ENCODE results near the gene OXGR1.
"Not testable (repeated sequence)": the region's sequence is repeated elsewhere in the genome, so short reads cannot be mapped to it uniquely, and the experiment has no call there.

Gene OXGR1

GRCh38 chr13:96992633-96993032, 1.6 kb downstream of the OXGR1 start:
- peaks cover 6% of the 10 kb centered on the region for H3K4me1 ChIP-seq (ENCODE audit: control insufficient read depth, insufficient read depth, low read length)
- H3K9me3 ChIP-seq (ENCODE audit: control insufficient read depth, insufficient read depth, low read length): no peaks in the 10 kb centered on the region
- peaks cover 58% of the 10 kb centered on the region for H3K27me3 ChIP-seq (ENCODE audit: control insufficient read depth, insufficient read depth, low read length)
- H3K4me3 ChIP-seq (ENCODE audit: low read depth, low read length): no peak overlapping the region
- no peak overlapping the region for H3K9ac ChIP-seq (ENCODE audit: low read depth, low read length)
- no peak overlapping the region for H3K27ac ChIP-seq (ENCODE audit: low read depth, low read length)
- no peaks in the 10 kb centered on the region for H3K36me3 ChIP-seq (ENCODE audit: control insufficient read depth, insufficient read depth, low read length)

DNA sequence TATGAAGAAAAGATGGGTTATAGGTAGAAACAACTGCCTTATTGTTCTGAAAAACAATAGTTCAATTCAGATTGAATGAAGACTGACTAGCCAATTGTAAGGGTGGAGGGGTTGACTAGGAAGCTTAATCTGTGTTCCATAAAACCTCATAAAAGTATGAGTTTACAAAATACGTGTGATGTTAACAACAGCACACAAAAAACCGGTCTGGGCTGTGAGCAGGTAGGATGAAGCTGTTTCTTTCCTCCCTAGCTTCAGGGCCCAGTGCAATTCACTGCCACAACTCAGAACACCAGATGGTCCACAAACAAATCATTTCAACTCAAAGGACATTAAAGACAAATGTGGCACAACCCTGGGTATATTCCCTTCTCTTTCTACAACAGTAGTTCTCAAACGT, 3.2 kb downstream of the OXGR1 start:
- Histone ChIP-seq H3K27me3 (ENCODE audit: control insufficient read depth, insufficient read depth, low read length) (peaks cover 42% of the 10 kb centered on the region), H3K4me1 (ENCODE audit: control insufficient read depth, insufficient read depth, low read length) (peaks cover 6% of the 10 kb centered on the region), H3K27ac (ENCODE audit: low read depth, low read length) (no peak overlapping the region), H3K9me3 (ENCODE audit: control insufficient read depth, insufficient read depth, low read length) (no peaks in the 10 kb centered on the region), H3K9ac (ENCODE audit: low read depth, low read length) (no peak overlapping the region), H3K4me3 (ENCODE audit: low read depth, low read length) (no peak overlapping the region), H3K36me3 (ENCODE audit: control insufficient read depth, insufficient read depth, low read length) (no peaks in the 10 kb centered on the region)

GRCh38 chr13:96988441-96988840, 5.8 kb downstream of the OXGR1 start:
- H3K27ac ChIP-seq (ENCODE audit: low read depth, low read length): no peak overlapping the region
- no peaks in the 10 kb centered on the region for H3K9me3 ChIP-seq (ENCODE audit: control insufficient read depth, insufficient read depth, low read length)
- H3K36me3 ChIP-seq (ENCODE audit: control insufficient read depth, insufficient read depth, low read length): no peaks in the 10 kb centered on the region

GRCh38 chr13:96984051-96984508, 10.2 kb downstream of the OXGR1 start:
- H3K4me1 ChIP-seq (ENCODE audit: control insufficient read depth, insufficient read depth, low read length): peaks cover 12% of the 10 kb centered on the region; the same call in 1 of the 2 replicates
- H3K4me3 ChIP-seq (ENCODE audit: low read depth, low read length): peak overlapping the region; percentile 45
- H3K27ac ChIP-seq (ENCODE audit: low read depth, low read length): no peak overlapping the region
- no peaks in the 10 kb centered on the region for H3K36me3 ChIP-seq (ENCODE audit: control insufficient read depth, insufficient read depth, low read length)
- H3K9me3 ChIP-seq (ENCODE audit: control insufficient read depth, insufficient read depth, low read length): no peaks in the 10 kb centered on the region
- no peaks in the 10 kb centered on the region for H3K27me3 ChIP-seq (ENCODE audit: control insufficient read depth, insufficient read depth, low read length)
- H3K9ac ChIP-seq (ENCODE audit: low read depth, low read length): no peak overlapping the region

More at GRCh38 chr13:96988441-96988840, 5.8 kb downstream of the OXGR1 start:
- H3K27me3 ChIP-seq (ENCODE audit: control insufficient read depth, insufficient read depth, low read length): peaks cover 16% of the 10 kb centered on the region
- peaks cover 10% of the 10 kb centered on the region; the same call in 1 of the 2 replicates for H3K4me1 ChIP-seq (ENCODE audit: control insufficient read depth, insufficient read depth, low read length)
- no peak overlapping the region for H3K9ac ChIP-seq (ENCODE audit: low read depth, low read length)
- H3K4me3 ChIP-seq (ENCODE audit: low read depth, low read length): no peak overlapping the region

DNA sequence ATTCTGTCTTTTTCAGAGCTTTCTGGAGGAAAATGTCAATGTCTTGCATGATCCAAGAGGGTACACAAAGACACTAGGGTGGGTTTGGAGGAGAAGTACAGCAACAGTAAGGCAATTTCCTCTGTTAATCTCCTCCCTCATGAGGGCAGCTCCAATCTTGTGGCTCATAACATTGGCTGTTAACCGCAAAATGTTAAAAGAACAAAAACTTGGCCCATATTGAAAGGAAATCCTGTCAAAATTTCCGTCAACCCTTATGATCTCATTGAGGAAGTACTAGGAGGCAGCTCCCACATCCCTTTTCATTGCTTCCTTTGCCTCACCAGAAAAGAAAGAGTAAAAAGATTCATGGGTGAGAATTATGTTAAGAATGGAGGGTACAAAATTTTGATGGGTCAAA, 11.6 kb downstream of the OXGR1 start:
- Histone ChIP-seq H3K27ac (ENCODE audit: low read depth, low read length) (no peak overlapping the region), H3K4me1 (ENCODE audit: control insufficient read depth, insufficient read depth, low read length) (peaks cover 12% of the 10 kb centered on the region; the same call in 1 of the 2 replicates), H3K4me3 (ENCODE audit: low read depth, low read length) (no peak overlapping the region)

GRCh38 chr13:96979861-96980260, 14.4 kb downstream of the OXGR1 start:
- H3K9me3 ChIP-seq (ENCODE audit: control insufficient read depth, insufficient read depth, low read length); H3K9ac ChIP-seq (ENCODE audit: low read depth, low read length); H3K36me3 ChIP-seq (ENCODE audit: control insufficient read depth, insufficient read depth, low read length); H3K4me3 ChIP-seq (ENCODE audit: low read depth, low read length); H3K27me3 ChIP-seq (ENCODE audit: control insufficient read depth, insufficient read depth, low read length); H3K27ac ChIP-seq (ENCODE audit: low read depth, low read length): not testable (repeated sequence)
- peaks cover 12% of the 10 kb centered on the region; the same call in 1 of the 2 replicates for H3K4me1 ChIP-seq (ENCODE audit: control insufficient read depth, insufficient read depth, low read length)

More for the DNA sequence above, 11.6 kb downstream of the OXGR1 start:
- H3K27me3 ChIP-seq (ENCODE audit: control insufficient read depth, insufficient read depth, low read length): no peaks in the 10 kb centered on the region
- no peaks in the 10 kb centered on the region for H3K36me3 ChIP-seq (ENCODE audit: control insufficient read depth, insufficient read depth, low read length)
- H3K9me3 ChIP-seq (ENCODE audit: control insufficient read depth, insufficient read depth, low read length): no peaks in the 10 kb centered on the region
- no peak overlapping the region for H3K9ac ChIP-seq (ENCODE audit: low read depth, low read length)

DNA sequence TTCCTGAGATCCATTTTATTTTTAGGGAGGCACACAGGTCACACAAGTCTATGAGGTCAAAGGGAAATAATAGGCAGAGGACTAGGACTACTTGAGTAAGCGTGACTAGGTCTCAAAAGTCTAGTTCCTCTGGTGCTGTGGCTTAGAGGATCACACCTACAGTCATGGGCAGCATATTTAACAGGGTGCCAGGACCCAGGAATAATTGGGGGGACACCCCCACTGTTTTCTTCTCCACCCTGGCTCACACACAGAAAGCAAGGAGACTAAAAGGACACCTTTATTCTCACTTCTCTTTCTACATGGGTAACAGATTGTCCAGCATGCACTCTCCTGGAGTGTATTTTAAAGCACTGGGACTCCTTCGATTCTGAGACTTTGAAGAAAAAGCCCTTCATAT, 26.2 kb downstream of the OXGR1 start:
- no peak overlapping the region for H3K4me3 ChIP-seq (ENCODE audit: low read depth, low read length)
- no peak overlapping the region for H3K27ac ChIP-seq (ENCODE audit: low read depth, low read length)
- H3K27me3 ChIP-seq (ENCODE audit: control insufficient read depth, insufficient read depth, low read length): no peaks in the 10 kb centered on the region
- no peaks in the 10 kb centered on the region for H3K4me1 ChIP-seq (ENCODE audit: control insufficient read depth, insufficient read depth, low read length)
- no peaks in the 10 kb centered on the region for H3K36me3 ChIP-seq (ENCODE audit: control insufficient read depth, insufficient read depth, low read length)
- no peak overlapping the region for H3K9ac ChIP-seq (ENCODE audit: low read depth, low read length)
- peaks cover 36% of the 10 kb centered on the region for H3K9me3 ChIP-seq (ENCODE audit: control insufficient read depth, insufficient read depth, low read length)

DNA sequence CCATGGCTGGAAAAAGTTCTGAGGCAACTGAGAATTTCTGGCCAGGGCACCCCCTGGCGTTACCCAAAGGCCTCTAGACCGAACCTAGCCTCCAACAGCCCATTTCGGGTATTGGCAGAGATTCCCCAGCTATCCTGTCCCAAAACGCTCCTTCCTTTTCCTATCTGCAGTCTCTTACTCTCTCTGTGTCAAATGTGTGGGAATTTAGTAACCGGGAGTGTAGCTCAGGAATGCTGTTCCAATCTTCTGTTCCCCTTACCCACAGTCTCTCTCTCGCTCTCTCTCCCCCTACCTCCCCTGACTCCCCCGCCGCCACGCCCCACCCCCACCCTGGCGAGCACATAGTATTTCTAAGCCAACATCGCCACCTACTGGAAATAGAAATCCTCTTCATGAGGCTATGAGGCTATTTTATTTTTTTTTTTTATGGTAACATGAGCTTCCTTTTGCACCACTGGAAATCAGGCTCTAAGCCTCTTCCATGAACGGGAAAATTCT, 27.0 kb downstream of the OXGR1 start:
- Histone ChIP-seq H3K9me3 (ENCODE audit: control insufficient read depth, insufficient read depth, low read length) (peaks cover 36% of the 10 kb centered on the region), H3K27ac (ENCODE audit: low read depth, low read length) (no peak overlapping the region), H3K36me3 (ENCODE audit: control insufficient read depth, insufficient read depth, low read length) (no peaks in the 10 kb centered on the region), H3K27me3 (ENCODE audit: control insufficient read depth, insufficient read depth, low read length) (no peaks in the 10 kb centered on the region), H3K9ac (ENCODE audit: low read depth, low read length) (no peak overlapping the region), H3K4me1 (ENCODE audit: control insufficient read depth, insufficient read depth, low read length) (no peaks in the 10 kb centered on the region), H3K4me3 (ENCODE audit: low read depth, low read length) (no peak overlapping the region)

GRCh38 chr13:96966415-96967102, 27.7 kb downstream of the OXGR1 start:
- peaks cover 36% of the 10 kb centered on the region for H3K9me3 ChIP-seq (ENCODE audit: control insufficient read depth, insufficient read depth, low read length)
- H3K4me3 ChIP-seq (ENCODE audit: low read depth, low read length): no peak overlapping the region
- H3K9ac ChIP-seq (ENCODE audit: low read depth, low read length): no peak overlapping the region
- no peak overlapping the region for H3K27ac ChIP-seq (ENCODE audit: low read depth, low read length)
- no peaks in the 10 kb centered on the region for H3K27me3 ChIP-seq (ENCODE audit: control insufficient read depth, insufficient read depth, low read length)
- no peaks in the 10 kb centered on the region for H3K36me3 ChIP-seq (ENCODE audit: control insufficient read depth, insufficient read depth, low read length)
- H3K4me1 ChIP-seq (ENCODE audit: control insufficient read depth, insufficient read depth, low read length): no peaks in the 10 kb centered on the region

GRCh38 chr13:96963786-96964475, 30.3 kb downstream of the OXGR1 start:
- no peak overlapping the region for H3K27ac ChIP-seq (ENCODE audit: low read depth, low read length)

DNA sequence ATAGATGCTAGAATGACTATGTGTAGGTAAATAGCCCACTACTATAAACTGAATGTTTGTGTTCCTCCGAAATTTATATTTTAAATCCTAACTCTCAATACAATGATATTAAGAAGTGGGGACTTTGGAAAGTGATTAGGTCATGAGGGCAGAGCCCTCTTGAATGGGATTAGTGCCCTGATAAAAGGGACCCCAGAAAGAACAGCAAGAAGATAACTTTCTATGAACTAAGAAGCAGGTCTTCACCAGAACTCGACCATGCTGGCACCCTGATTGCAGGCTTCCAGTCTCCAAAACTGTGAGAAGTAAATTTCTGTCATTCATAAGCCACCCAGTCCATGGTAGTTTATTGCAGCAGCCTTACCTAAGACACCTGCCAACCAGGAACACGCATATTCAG, 33.9 kb downstream of the OXGR1 start:
- H3K4me1 ChIP-seq (ENCODE audit: control insufficient read depth, insufficient read depth, low read length): no peaks in the 10 kb centered on the region
- no peak overlapping the region for H3K27ac ChIP-seq (ENCODE audit: low read depth, low read length)
- no peak overlapping the region for H3K9ac ChIP-seq (ENCODE audit: low read depth, low read length)
- H3K4me3 ChIP-seq (ENCODE audit: low read depth, low read length): no peak overlapping the region
- H3K27me3 ChIP-seq (ENCODE audit: control insufficient read depth, insufficient read depth, low read length): no peaks in the 10 kb centered on the region
- no peaks in the 10 kb centered on the region for H3K36me3 ChIP-seq (ENCODE audit: control insufficient read depth, insufficient read depth, low read length)
- H3K9me3 ChIP-seq (ENCODE audit: control insufficient read depth, insufficient read depth, low read length): no peaks in the 10 kb centered on the region

More at GRCh38 chr13:96963786-96964475, 30.3 kb downstream of the OXGR1 start:
- H3K9ac ChIP-seq (ENCODE audit: low read depth, low read length): no peak overlapping the region
- peaks cover 24% of the 10 kb centered on the region for H3K9me3 ChIP-seq (ENCODE audit: control insufficient read depth, insufficient read depth, low read length)
- no peaks in the 10 kb centered on the region for H3K36me3 ChIP-seq (ENCODE audit: control insufficient read depth, insufficient read depth, low read length)
- H3K4me3 ChIP-seq (ENCODE audit: low read depth, low read length): no peak overlapping the region
- H3K4me1 ChIP-seq (ENCODE audit: control insufficient read depth, insufficient read depth, low read length): no peaks in the 10 kb centered on the region
- H3K27me3 ChIP-seq (ENCODE audit: control insufficient read depth, insufficient read depth, low read length): no peaks in the 10 kb centered on the region

Measured in HUES48 (cell line).